Osteoblast (primary cell): ENCODE measurements around the gene COL15A1. TPM values are rescaled to one million over a fixed set of nuclear protein-coding genes. Genes with fewer than 3 reads are reported as not detected.
A peak's percentile ranks its signal among the peaks of the same experiment; 100 is the strongest.

Experiments used
- DNase-seq: peaks from one replicate; pipeline ENCODE4 v3.0.0; 2011; ENCODE audit warnings: low spot score, mixed read lengths; ENCODE audit not compliant: insufficient read length; ENCODE audit errors: missing footprints
- H2AFZ ChIP-seq: 2 replicates; pipeline ENCODE4 v1.6.0; 2011; ENCODE audit warnings: mild to moderate bottlenecking, low read length
- H3K27ac ChIP-seq: 2 replicates; pipeline ENCODE4 v1.5.1; 2011; ENCODE audit warnings: mild to moderate bottlenecking, low read depth, low read length, moderate library complexity
- H3K27me3 ChIP-seq: 2 replicates; pipeline ENCODE4 v1.6.0; 2012; ENCODE audit warnings: mild to moderate bottlenecking, control low read depth, inconsistent platforms, low read length, moderate library complexity; ENCODE audit not compliant: insufficient read depth
- H3K36me3 ChIP-seq: 2 replicates; pipeline ENCODE4 v1.5.1; 2011; ENCODE audit warnings: mild to moderate bottlenecking, low read length, control low read depth, moderate library complexity; ENCODE audit not compliant: insufficient read depth
- H3K4me1 ChIP-seq: 2 replicates; pipeline ENCODE4 v1.5.1; 2011; ENCODE audit warnings: mild to moderate bottlenecking, low read length, control low read depth, moderate library complexity; ENCODE audit not compliant: insufficient read depth
- H3K4me2 ChIP-seq: 2 replicates; pipeline ENCODE4 v1.6.0; 2011; ENCODE audit warnings: mild to moderate bottlenecking, low read length; ENCODE audit not compliant: insufficient read depth
- H3K4me3 ChIP-seq: fragments of 200-600 bp; sonication (generic); 3 replicates; pipeline ENCODE4 v1.5.1; 2012; ENCODE audit warnings: mild to moderate bottlenecking, low read length, inconsistent platforms; ENCODE audit not compliant: insufficient read depth
- H3K79me2 ChIP-seq: 2 replicates; pipeline ENCODE4 v1.6.0; 2012; ENCODE audit warnings: mild to moderate bottlenecking, low read length, control low read depth, inconsistent platforms; ENCODE audit not compliant: insufficient read depth
- H3K9me3 ChIP-seq: 2 replicates; pipeline ENCODE4 v1.5.1; 2011; ENCODE audit warnings: low read depth, low read length, control low read depth
- H4K20me1 ChIP-seq: 2 replicates; pipeline ENCODE4 v1.6.0; 2012; ENCODE audit warnings: mild to moderate bottlenecking, low read length, control low read depth; ENCODE audit not compliant: insufficient read depth
- total RNA-seq: library from RNA; depleted of rRNA; stranded (reverse); fragments of >200 nt; gene quantifications from 2 replicates; pipeline ENCODE4 v1.2.3, GENCODE V29; 2012
- TF ChIP-seq, protein P1 (sequence below): IDR thresholded peaks from 2 replicates; pipeline ENCODE4 v1.5.1; 2011; ENCODE audit warnings: mild to moderate bottlenecking, low read depth, low read length, moderate library complexity; ENCODE audit errors: extremely low read depth

Gene COL15A1
- total RNA-seq, 1 donor, result 29.3 TPM

DNA sequence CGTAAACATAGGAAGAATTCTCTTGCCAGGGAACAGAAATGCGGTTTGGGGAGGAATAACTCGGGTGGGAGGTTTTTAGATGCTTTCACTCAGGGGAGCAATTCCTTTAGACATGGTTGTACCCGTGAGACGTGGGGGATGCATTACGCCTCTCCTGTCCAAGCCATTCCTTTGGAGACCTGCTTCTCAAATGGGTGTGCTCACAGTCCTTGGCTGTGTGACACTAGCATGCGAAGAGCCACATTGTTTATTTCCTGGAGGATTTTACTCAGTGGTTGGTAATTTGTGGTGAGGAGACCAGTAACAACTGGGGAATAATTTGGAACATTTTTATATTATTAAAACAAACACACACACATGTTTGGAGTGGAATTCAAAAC is 18.5 kb downstream of the COL15A1 start:
- H3K4me2 ChIP-seq, result peak overlapping the region; percentile 30
- no peaks in the 10 kb centered on the region for H4K20me1 ChIP-seq
- H3K9me3 ChIP-seq, result peaks cover 1% of the 10 kb centered on the region
- H3K4me3 ChIP-seq, result no peak overlapping the region
- no peaks in the 10 kb centered on the region for H3K36me3 ChIP-seq
- peaks cover 23% of the 10 kb centered on the region for H3K27me3 ChIP-seq
- DNase-seq, result no peak
- no peak overlapping the region for H2AFZ ChIP-seq
- peaks cover 14% of the 10 kb centered on the region for H3K4me1 ChIP-seq
- no peaks in the 10 kb centered on the region for H3K79me2 ChIP-seq
- TF ChIP-seq, protein P1, sequence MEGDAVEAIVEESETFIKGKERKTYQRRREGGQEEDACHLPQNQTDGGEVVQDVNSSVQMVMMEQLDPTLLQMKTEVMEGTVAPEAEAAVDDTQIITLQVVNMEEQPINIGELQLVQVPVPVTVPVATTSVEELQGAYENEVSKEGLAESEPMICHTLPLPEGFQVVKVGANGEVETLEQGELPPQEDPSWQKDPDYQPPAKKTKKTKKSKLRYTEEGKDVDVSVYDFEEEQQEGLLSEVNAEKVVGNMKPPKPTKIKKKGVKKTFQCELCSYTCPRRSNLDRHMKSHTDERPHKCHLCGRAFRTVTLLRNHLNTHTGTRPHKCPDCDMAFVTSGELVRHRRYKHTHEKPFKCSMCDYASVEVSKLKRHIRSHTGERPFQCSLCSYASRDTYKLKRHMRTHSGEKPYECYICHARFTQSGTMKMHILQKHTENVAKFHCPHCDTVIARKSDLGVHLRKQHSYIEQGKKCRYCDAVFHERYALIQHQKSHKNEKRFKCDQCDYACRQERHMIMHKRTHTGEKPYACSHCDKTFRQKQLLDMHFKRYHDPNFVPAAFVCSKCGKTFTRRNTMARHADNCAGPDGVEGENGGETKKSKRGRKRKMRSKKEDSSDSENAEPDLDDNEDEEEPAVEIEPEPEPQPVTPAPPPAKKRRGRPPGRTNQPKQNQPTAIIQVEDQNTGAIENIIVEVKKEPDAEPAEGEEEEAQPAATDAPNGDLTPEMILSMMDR, result no peak
- H3K27ac ChIP-seq, result no peak overlapping the region

GRCh38 chr9:98962861-98963260 is 19.2 kb downstream of the COL15A1 start:
- Histone ChIP-seq H3K27ac (no peak overlapping the region), H3K4me2 (peak overlapping the region; percentile 30), H3K27me3 (peaks cover 25% of the 10 kb centered on the region), H3K4me3 (no peak overlapping the region), H4K20me1 (no peaks in the 10 kb centered on the region), H2AFZ (no peak overlapping the region), H3K9me3 (no peaks in the 10 kb centered on the region), H3K79me2 (no peaks in the 10 kb centered on the region), H3K4me1 (peaks cover 13% of the 10 kb centered on the region), H3K36me3 (no peaks in the 10 kb centered on the region)
- TF ChIP-seq, protein P1, result no peak
- DNase-seq, result no peak

DNA sequence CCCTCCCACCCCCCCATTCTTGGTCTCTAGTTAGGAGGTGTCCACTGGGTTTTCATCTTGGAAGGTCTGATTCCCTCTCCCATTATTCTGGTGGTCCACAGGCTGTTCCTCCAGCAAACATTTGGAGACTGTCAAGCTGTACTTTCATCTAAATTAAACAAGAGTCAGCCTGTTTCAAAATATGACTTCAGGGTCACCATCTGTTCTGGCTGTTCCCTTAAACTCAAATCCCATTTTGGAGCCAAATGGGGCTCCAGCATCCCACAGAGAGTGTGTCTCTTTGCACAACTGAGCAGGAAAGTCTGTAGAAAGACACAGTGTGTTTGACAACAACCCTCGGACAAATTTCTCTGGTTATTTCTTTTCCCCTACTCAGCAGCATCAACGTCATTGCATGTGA is 20.5 kb downstream of the COL15A1 start:
- no peak for DNase-seq
- TF ChIP-seq, protein P1, result no peak
- peaks cover 7% of the 10 kb centered on the region for H3K4me1 ChIP-seq

DNA sequence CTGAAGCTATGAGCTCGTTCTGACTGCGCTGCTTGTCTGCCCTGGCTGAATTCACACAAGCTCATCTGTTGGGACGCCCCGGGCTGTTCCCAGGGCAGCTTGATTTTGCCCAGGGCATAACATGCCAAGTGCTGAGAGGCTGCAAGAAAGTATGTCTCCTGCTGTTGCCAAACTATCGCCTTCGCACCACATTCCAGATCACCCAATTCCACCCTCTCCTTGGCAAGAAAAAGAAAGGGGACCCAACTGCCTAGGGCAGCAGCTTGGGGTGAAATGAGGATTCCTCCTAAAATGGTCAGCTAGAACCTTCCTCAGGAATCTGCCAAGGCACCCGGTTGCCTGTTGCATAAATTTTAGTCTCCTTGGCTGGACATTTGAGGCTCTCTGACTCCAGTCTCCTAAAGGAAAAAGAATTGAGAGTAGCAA is 21.2 kb downstream of the COL15A1 start:
- TF ChIP-seq, protein P1, result no peak
- Histone ChIP-seq H3K4me2 (no peak overlapping the region), H3K36me3 (no peaks in the 10 kb centered on the region), H3K27me3 (peaks cover 42% of the 10 kb centered on the region), H3K27ac (no peak overlapping the region), H3K79me2 (no peaks in the 10 kb centered on the region), H3K9me3 (no peaks in the 10 kb centered on the region), H3K4me1 (peaks cover 7% of the 10 kb centered on the region), H3K4me3 (no peak overlapping the region), H2AFZ (no peak overlapping the region), H4K20me1 (no peaks in the 10 kb centered on the region)
- no peak for DNase-seq

More for the DNA sequence above, 20.5 kb downstream of the COL15A1 start:
- no peaks in the 10 kb centered on the region for H3K36me3 ChIP-seq
- no peak overlapping the region for H3K27ac ChIP-seq
- H3K79me2 ChIP-seq, result no peaks in the 10 kb centered on the region
- H3K27me3 ChIP-seq, result peaks cover 35% of the 10 kb centered on the region
- no peak overlapping the region for H2AFZ ChIP-seq
- no peaks in the 10 kb centered on the region for H4K20me1 ChIP-seq
- no peak overlapping the region for H3K4me2 ChIP-seq
- no peak overlapping the region for H3K4me3 ChIP-seq
- H3K9me3 ChIP-seq, result no peaks in the 10 kb centered on the region
